Metanephros (tissue), 1 donor: ENCODE measurements around the gene ZCCHC4. TPM values are rescaled to one million over a fixed set of nuclear protein-coding genes. Genes with fewer than 3 reads are reported as not detected.

Experiments used
- total RNA-seq: library from RNA; depleted of rRNA; stranded (reverse); fragments of >200 nt; gene quantifications from one replicate; pipeline ENCODE4 v1.2.3, GENCODE V29; 2014

ZCCHC4 gene
- total RNA-seq, result 20.1 TPM

GRCh38 chr4:25312496-25313200 lies at the start of gene ZCCHC4:
Gene ZCCHC4 (plus strand): TSS chr4:25312774. CDS start chr4:25312810, 36 bp downstream.

GRCh38 chr4:25376754-25377571 lies 64.4 kb downstream of the ZCCHC4 start, which contains the start of gene ANAPC4:
Gene ANAPC4 (plus strand): TSS chr4:25377263. CDS start chr4:25377428, 165 bp downstream.

Other genes starting within 250 kb of the ZCCHC4 start
- 21.5 TPM for gene SEPSECS, start 152.3 kb upstream of the ZCCHC4 start, total RNA-seq
- gene PI4K2B, start 78.7 kb upstream of the ZCCHC4 start, total RNA-seq, result 11.2 TPM
- 36.8 TPM for gene ANAPC4, start 64.5 kb downstream of the ZCCHC4 start, total RNA-seq